Keratinocyte (primary cell): Measurements from ENCODE around the gene GPC1. TPM values are rescaled to one million over a fixed set of nuclear protein-coding genes. Genes with fewer than 3 reads are reported as not detected.

Source experiments
- DNase-seq: peaks from one replicate; pipeline ENCODE4 v3.0.0-alpha.2; 2011; ENCODE audit warnings: low read depth, missing footprints, low spot score
- FAIRE-seq: peaks from 2 replicates; lab custom pipeline; 2011; peaks lifted over from hg19 to GRCh38; lab: Jason Lieb, UNC
- H2AFZ ChIP-seq: 2 replicates; pipeline ENCODE4 v1.6.0; 2012; ENCODE audit warnings: low read length, control low read depth, inconsistent platforms; ENCODE audit not compliant: control insufficient read depth
- H3K27ac ChIP-seq: 2 replicates; pipeline ENCODE4 v1.5.1; 2011; ENCODE audit warnings: low read length; ENCODE audit not compliant: control insufficient read depth, insufficient read depth
- H3K27me3 ChIP-seq: 3 replicates; pipeline ENCODE4 v1.6.0; 2011; ENCODE audit warnings: low read length; ENCODE audit not compliant: control insufficient read depth, insufficient read depth; ENCODE audit errors: extremely low read depth
- H3K36me3 ChIP-seq, 2 experiments: 2 replicates in 1 of 2; 3 replicates in 1 of 2; pipeline ENCODE4 v1.5.1; 2011; ENCODE audit warnings: low read length in 2 of 2, mild to moderate bottlenecking in 1 of 2; ENCODE audit not compliant: control insufficient read depth in 2 of 2, insufficient read depth in 2 of 2; ENCODE audit errors: extremely low read depth in 1 of 2
- H3K4me1 ChIP-seq: 3 replicates; pipeline ENCODE4 v1.5.1; 2011; ENCODE audit warnings: low read length; ENCODE audit not compliant: control insufficient read depth, insufficient read depth; ENCODE audit errors: extremely low read depth
- H3K4me2 ChIP-seq: 3 replicates; pipeline ENCODE4 v1.6.0; 2011; ENCODE audit warnings: low read depth, low read length; ENCODE audit not compliant: control insufficient read depth, insufficient read depth; ENCODE audit errors: extremely low read depth
- H3K4me3 ChIP-seq, 3 experiments: fragments of 200-600 bp in 1 of 3; sonication (generic) in 1 of 3; 2 replicates in 2 of 3; 3 replicates in 1 of 3; pipeline ENCODE4 v1.5.1; 2011 to 2016; ENCODE audit warnings: low read length in 3 of 3, mild to moderate bottlenecking in 3 of 3, control low read depth in 2 of 3, inconsistent platforms in 1 of 3, low read depth in 1 of 3, mixed read lengths in 1 of 3, mixed run types in 1 of 3, moderate library complexity in 1 of 3; ENCODE audit not compliant: control insufficient read depth in 2 of 3, insufficient read depth in 2 of 3; ENCODE audit errors: extremely low read depth in 1 of 3
- H3K79me2 ChIP-seq: 2 replicates; pipeline ENCODE4 v1.6.0; 2012; ENCODE audit warnings: low read length; ENCODE audit not compliant: control insufficient read depth, insufficient read depth
- H3K9ac ChIP-seq: 3 replicates; pipeline ENCODE4 v1.6.0; 2011; ENCODE audit warnings: low read length; ENCODE audit not compliant: control insufficient read depth, insufficient read depth; ENCODE audit errors: extremely low read depth
- H3K9me1 ChIP-seq: 3 replicates; pipeline ENCODE4 v1.6.0; 2011; ENCODE audit warnings: low read length; ENCODE audit not compliant: control insufficient read depth, insufficient read depth; ENCODE audit errors: extremely low read depth
- H3K9me3 ChIP-seq: 2 replicates; pipeline ENCODE4 v1.5.1; 2012; ENCODE audit warnings: low read depth, low read length; ENCODE audit not compliant: control insufficient read depth
- H4K20me1 ChIP-seq: 3 replicates; pipeline ENCODE4 v1.6.0; 2011; ENCODE audit warnings: low read length; ENCODE audit not compliant: control insufficient read depth, insufficient read depth; ENCODE audit errors: extremely low read depth
- EZH2 ChIP-seq: IDR thresholded peaks from one replicate; pipeline ENCODE4 v1.6.1; 2012; ENCODE audit warnings: inconsistent platforms, mild to moderate bottlenecking, low read length, moderate library complexity
- dilution Hi-C: fragments of 300-500 bp; cut with MboI; formaldehyde crosslinking; loops from one replicate; pipeline ENCODE4 v1.7.0; 2020; ENCODE audit warnings: low sequenced_read_pairs; ENCODE audit not compliant: extremely low pct_ligation_motif_present
- polyA plus RNA-seq, 5 experiments: library from polyadenylated mRNA; depleted of rRNA in 3 of 5; stranded (reverse) in 3 of 5; stranded (forward) in 1 of 5; unstranded in 1 of 5; fragments of >200 nt; gene quantifications; 1 replicate in 1 of 5; 2 replicates in 3 of 5; 3 replicates in 1 of 5; pipeline versions ENCODE4 v1.2.1 to v1.2.3, GENCODE V29; 2011 to 2012; ENCODE audit warnings: missing spikeins in 2 of 5, low read depth in 1 of 5, low replicate concordance in 1 of 5
- TF ChIP-seq, protein P1 (sequence below), 3 experiments: IDR thresholded peaks in 1 of 3; conservative IDR thresholded peaks in 1 of 3; optimal IDR thresholded peaks in 1 of 3; 2 replicates in 2 of 3; 3 replicates in 1 of 3; pipeline versions ENCODE3 to v1.5.1; 2011; ENCODE audit warnings: low read length in 3 of 3, mild to moderate bottlenecking in 3 of 3, moderate library complexity in 2 of 3, control low read depth in 1 of 3, inconsistent platforms in 1 of 3; ENCODE audit not compliant: insufficient read depth in 2 of 3; ENCODE audit errors: extremely low read depth in 1 of 3

The GPC1 gene
- polyA plus RNA-seq, 1 donor (not counting 4 experiments of a cell fraction or from before 2014, with no cell fraction given), result 46.6 TPM

- no peak overlapping the region for H3K4me2 ChIP-seq
- DNase-seq (no peak), FAIRE-seq (no peak)
- H4K20me1 ChIP-seq, result no peaks in the 10 kb centered on the region
- dilution Hi-C loops, result no loop called here
- no peak overlapping the region for H2AFZ ChIP-seq
- H3K4me1 ChIP-seq, result no peaks in the 10 kb centered on the region
- H3K79me2 ChIP-seq, result no peaks in the 10 kb centered on the region
- no peaks in the 10 kb centered on the region for H3K36me3 ChIP-seq
- H3K4me3 ChIP-seq, result no peak overlapping the region
- no peak for TF ChIP-seq EZH2
- TF ChIP-seq, protein P1, sequence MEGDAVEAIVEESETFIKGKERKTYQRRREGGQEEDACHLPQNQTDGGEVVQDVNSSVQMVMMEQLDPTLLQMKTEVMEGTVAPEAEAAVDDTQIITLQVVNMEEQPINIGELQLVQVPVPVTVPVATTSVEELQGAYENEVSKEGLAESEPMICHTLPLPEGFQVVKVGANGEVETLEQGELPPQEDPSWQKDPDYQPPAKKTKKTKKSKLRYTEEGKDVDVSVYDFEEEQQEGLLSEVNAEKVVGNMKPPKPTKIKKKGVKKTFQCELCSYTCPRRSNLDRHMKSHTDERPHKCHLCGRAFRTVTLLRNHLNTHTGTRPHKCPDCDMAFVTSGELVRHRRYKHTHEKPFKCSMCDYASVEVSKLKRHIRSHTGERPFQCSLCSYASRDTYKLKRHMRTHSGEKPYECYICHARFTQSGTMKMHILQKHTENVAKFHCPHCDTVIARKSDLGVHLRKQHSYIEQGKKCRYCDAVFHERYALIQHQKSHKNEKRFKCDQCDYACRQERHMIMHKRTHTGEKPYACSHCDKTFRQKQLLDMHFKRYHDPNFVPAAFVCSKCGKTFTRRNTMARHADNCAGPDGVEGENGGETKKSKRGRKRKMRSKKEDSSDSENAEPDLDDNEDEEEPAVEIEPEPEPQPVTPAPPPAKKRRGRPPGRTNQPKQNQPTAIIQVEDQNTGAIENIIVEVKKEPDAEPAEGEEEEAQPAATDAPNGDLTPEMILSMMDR (optimal IDR thresholded peaks at IDR 0.05 in 1 of 3, IDR thresholded peaks at IDR 0.05 in 1 of 3, conservative IDR thresholded peaks at IDR 0.05 in 1 of 3; ENCODE audit: extremely low read depth in 1 of 3, insufficient read depth in 2 of 3, low read length in 3 of 3), result no peak
- H3K9me1 ChIP-seq, result no peaks in the 10 kb centered on the region
- no peak overlapping the region for H3K9ac ChIP-seq
- H3K27ac ChIP-seq, result no peak overlapping the region
- H3K9me3 ChIP-seq, result peaks cover 18% of the 10 kb centered on the region
- peaks cover 4% of the 10 kb centered on the region for H3K27me3 ChIP-seq
These were observed 18.6 kb upstream of the GPC1 start for GRCh38 chr2:240416821-240417220.

GRCh38 chr2:240418311-240418710, 17.2 kb upstream of the GPC1 start:
- no peak overlapping the region for H2AFZ ChIP-seq
- H3K27ac ChIP-seq, result no peak overlapping the region
- peaks cover 18% of the 10 kb centered on the region for H3K9me3 ChIP-seq
- dilution Hi-C loops, result no loop called here
- H3K4me2 ChIP-seq, result no peak overlapping the region
- H3K27me3 ChIP-seq, result peaks cover 4% of the 10 kb centered on the region
- FAIRE-seq (no peak), DNase-seq (no peak)
- no peak overlapping the region for H3K9ac ChIP-seq
- H3K36me3 ChIP-seq, result no peaks in the 10 kb centered on the region
- TF ChIP-seq, protein P1 (optimal IDR thresholded peaks at IDR 0.05 in 1 of 3, IDR thresholded peaks at IDR 0.05 in 1 of 3, conservative IDR thresholded peaks at IDR 0.05 in 1 of 3; ENCODE audit: extremely low read depth in 1 of 3, insufficient read depth in 2 of 3, low read length in 3 of 3), result no peak
- no peak for TF ChIP-seq EZH2
- no peaks in the 10 kb centered on the region for H3K9me1 ChIP-seq
- no peak overlapping the region for H3K4me3 ChIP-seq
- no peaks in the 10 kb centered on the region for H3K79me2 ChIP-seq
- H3K4me1 ChIP-seq, result no peaks in the 10 kb centered on the region
- no peaks in the 10 kb centered on the region for H4K20me1 ChIP-seq
